ENCODE measurements around the gene ZRANB3. TPM values are rescaled to one million over a fixed set of nuclear protein-coding genes. Genes with fewer than 3 reads are reported as not detected.
A peak's percentile ranks its signal among the peaks of the same experiment; 100 is the strongest.

ZRANB3 gene
- total RNA-seq, result 1 to 10 TPM; 3.2 to 6.1 (median 5.6) TPM

- TF ChIP-seq, protein P1, sequence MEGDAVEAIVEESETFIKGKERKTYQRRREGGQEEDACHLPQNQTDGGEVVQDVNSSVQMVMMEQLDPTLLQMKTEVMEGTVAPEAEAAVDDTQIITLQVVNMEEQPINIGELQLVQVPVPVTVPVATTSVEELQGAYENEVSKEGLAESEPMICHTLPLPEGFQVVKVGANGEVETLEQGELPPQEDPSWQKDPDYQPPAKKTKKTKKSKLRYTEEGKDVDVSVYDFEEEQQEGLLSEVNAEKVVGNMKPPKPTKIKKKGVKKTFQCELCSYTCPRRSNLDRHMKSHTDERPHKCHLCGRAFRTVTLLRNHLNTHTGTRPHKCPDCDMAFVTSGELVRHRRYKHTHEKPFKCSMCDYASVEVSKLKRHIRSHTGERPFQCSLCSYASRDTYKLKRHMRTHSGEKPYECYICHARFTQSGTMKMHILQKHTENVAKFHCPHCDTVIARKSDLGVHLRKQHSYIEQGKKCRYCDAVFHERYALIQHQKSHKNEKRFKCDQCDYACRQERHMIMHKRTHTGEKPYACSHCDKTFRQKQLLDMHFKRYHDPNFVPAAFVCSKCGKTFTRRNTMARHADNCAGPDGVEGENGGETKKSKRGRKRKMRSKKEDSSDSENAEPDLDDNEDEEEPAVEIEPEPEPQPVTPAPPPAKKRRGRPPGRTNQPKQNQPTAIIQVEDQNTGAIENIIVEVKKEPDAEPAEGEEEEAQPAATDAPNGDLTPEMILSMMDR (IDR thresholded peaks at IDR 0.05), result no peak
- peak; percentile 16 to 54 (median 32) for TF ChIP-seq POLR2AphosphoS5 (IDR thresholded peaks at IDR 0.05)
- no peaks in the 10 kb centered on the region for H3K27me3 ChIP-seq
- peak within 1 kb of the TSS; percentile 74 to 90 (median 82) for H3K4me3 ChIP-seq
- no peaks in the 10 kb centered on the region for H3K9me3 ChIP-seq
- peak; percentile 89 to 95 for DNase-seq (ENCODE audit: low spot score in 2 of 2)
- no peaks in the 10 kb centered on the region for H3K4me1 ChIP-seq
- intact Hi-C loops (cut with DNase I; ENCODE audit: low total_unique reads), result no loop called here
- peak within 1 kb of the TSS; percentile 92 to 95 for H3K27ac ChIP-seq
- no peaks in the 10 kb centered on the region for H3K36me3 ChIP-seq
Observed at GRCh38 chr2:135530313-135531230, at the start of gene ZRANB3. Gene ZRANB3, minus strand, starts transcription at chr2:135531218.

DNA sequence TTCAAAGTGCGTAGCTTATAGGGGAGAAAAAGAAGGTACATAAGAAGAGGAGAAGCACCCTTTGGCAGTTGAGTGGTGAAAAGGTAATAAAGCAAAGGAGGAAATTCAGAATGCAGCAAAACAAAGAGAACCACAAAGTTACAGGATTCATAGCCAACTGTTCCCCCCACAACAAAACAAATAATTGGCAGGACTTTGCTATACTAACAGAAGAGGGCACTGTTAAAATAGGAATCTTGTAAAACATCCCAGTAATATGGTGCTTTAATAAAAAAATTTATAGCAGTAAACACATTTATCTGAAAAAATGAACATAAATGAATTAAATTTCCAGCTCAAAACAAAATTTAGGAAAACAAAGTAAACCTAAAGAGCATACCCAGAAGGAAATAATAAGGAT, 42.6 kb upstream of the ZRANB3 start:
- H3K36me3 ChIP-seq, result no peaks in the 10 kb centered on the region
- H3K9me3 ChIP-seq, result no peaks in the 10 kb centered on the region
- no peak overlapping the region for H3K4me3 ChIP-seq
- no peak for TF ChIP-seq POLR2AphosphoS5 (IDR thresholded peaks at IDR 0.05)
- no peak for TF ChIP-seq POLR2A (IDR thresholded peaks at IDR 0.05)
- TF ChIP-seq, protein P1 (IDR thresholded peaks at IDR 0.05), result no peak
- H3K27ac ChIP-seq, result no peak overlapping the region
- intact Hi-C loops (cut with DNase I; ENCODE audit: low total_unique reads), result no loop called here
- no peak for DNase-seq (ENCODE audit: low spot score in 2 of 2)
- no peaks in the 10 kb centered on the region for H3K27me3 ChIP-seq
- H3K4me1 ChIP-seq, result no peaks in the 10 kb centered on the region

DNA sequence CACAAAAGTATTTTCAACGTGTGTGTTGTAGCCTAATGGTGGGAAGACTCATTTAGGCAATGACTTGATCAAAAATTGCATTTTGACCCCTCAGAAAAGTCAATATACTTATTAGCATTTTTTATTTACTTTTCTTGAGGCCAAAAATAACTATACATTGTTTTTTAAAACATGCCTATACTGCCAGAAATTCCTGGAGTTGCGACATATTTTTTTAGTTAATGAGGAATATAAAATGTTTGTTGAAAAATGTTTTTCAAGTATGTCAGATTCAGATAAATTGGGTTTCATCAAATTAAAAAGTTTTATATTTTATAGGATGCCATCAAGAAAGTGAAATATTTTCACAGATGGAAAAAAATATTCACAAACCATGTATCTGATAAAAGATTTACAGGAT, 39.9 kb upstream of the ZRANB3 start:
- Histone ChIP-seq H3K36me3 (no peaks in the 10 kb centered on the region), H3K27me3 (no peaks in the 10 kb centered on the region), H3K4me1 (no peaks in the 10 kb centered on the region), H3K4me3 (no peak overlapping the region), H3K27ac (no peak overlapping the region), H3K9me3 (no peaks in the 10 kb centered on the region)
- no peak for DNase-seq (ENCODE audit: low spot score in 2 of 2)
- TF ChIP-seq POLR2AphosphoS5 (IDR thresholded peaks at IDR 0.05) (no peak), POLR2A (IDR thresholded peaks at IDR 0.05) (no peak)
- TF ChIP-seq, protein P1 (IDR thresholded peaks at IDR 0.05), result no peak
- intact Hi-C loops (cut with DNase I; ENCODE audit: low total_unique reads), result no loop called here

- no peaks in the 10 kb centered on the region for H3K27me3 ChIP-seq
- H3K27ac ChIP-seq, result no peak overlapping the region
- DNase-seq (ENCODE audit: low spot score in 2 of 2), result no peak
- H3K4me1 ChIP-seq, result no peaks in the 10 kb centered on the region
- no peak for TF ChIP-seq POLR2AphosphoS5 (IDR thresholded peaks at IDR 0.05)
- TF ChIP-seq POLR2A (IDR thresholded peaks at IDR 0.05), result no peak
- TF ChIP-seq, protein P1 (IDR thresholded peaks at IDR 0.05), result no peak
- H3K36me3 ChIP-seq, result no peaks in the 10 kb centered on the region
- H3K9me3 ChIP-seq, result no peaks in the 10 kb centered on the region
- no peak overlapping the region for H3K4me3 ChIP-seq
- intact Hi-C loops (cut with DNase I; ENCODE audit: low total_unique reads), result no loop called here
Observed at GRCh38 chr2:135563793-135564192, 32.8 kb upstream of the ZRANB3 start.

DNA sequence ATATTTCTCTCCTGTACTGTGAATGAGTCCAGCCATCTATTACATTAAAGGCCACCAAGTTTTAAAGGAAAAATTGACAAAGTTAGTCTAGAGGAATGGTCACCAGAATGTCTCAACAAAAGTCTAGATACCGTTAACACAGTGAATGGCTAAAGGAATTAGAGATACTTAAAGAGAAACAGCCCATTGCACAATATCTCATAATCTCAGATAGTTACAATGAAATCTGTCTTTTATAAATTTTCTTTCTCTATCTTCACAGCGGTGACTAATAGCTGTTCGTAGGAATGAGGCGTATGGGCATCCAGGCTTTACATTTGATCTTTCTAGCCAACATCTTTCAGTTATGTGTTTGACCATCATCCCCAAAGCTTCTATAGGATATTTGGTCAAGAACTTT, 30.9 kb upstream of the ZRANB3 start:
- no peak overlapping the region for H3K27ac ChIP-seq
- no peak for DNase-seq (ENCODE audit: low spot score in 2 of 2)
- H3K9me3 ChIP-seq, result no peaks in the 10 kb centered on the region
- TF ChIP-seq POLR2AphosphoS5 (IDR thresholded peaks at IDR 0.05), result no peak
- TF ChIP-seq, protein P1 (IDR thresholded peaks at IDR 0.05), result no peak
- no peak for TF ChIP-seq POLR2A (IDR thresholded peaks at IDR 0.05)
- H3K4me3 ChIP-seq, result no peak overlapping the region
- H3K27me3 ChIP-seq, result no peaks in the 10 kb centered on the region
- no peaks in the 10 kb centered on the region for H3K36me3 ChIP-seq
- intact Hi-C loops (cut with DNase I; ENCODE audit: low total_unique reads), result no loop called here
- no peaks in the 10 kb centered on the region for H3K4me1 ChIP-seq
